Embryonic facial prominence (tissue), 1 donor: ENCODE measurements around the gene FFAR2.

Experiments used
- DNase-seq: peaks from one replicate; pipeline ENCODE4 v3.0.0-alpha.2; 2016; ENCODE audit errors: extremely low spot score

The FFAR2 gene

GRCh38 chr19:35486268-35486708, 38.2 kb downstream of the FFAR2 start:
- no peak for DNase-seq

- no peak for DNase-seq
Observed at GRCh38 chr19:35487656-35488182, 39.7 kb downstream of the FFAR2 start.

- DNase-seq, result no peak
Observed at GRCh38 chr19:35488677-35489076, 40.6 kb downstream of the FFAR2 start.

- no peak for DNase-seq
Observed at GRCh38 chr19:35490364-35490763, 42.3 kb downstream of the FFAR2 start, which contains the start of gene KRTDAP. Gene KRTDAP (minus strand): TSS chr19:35490464. CDS start chr19:35490442, 22 bp downstream.

GRCh38 chr19:35491836-35492360, 43.8 kb downstream of the FFAR2 start:
- no peak for DNase-seq

- no peak for DNase-seq
Observed at GRCh38 chr19:35493971-35494370, 45.9 kb downstream of the FFAR2 start.

GRCh38 chr19:35495107-35496064, 47.3 kb downstream of the FFAR2 start:
- no peak for DNase-seq

GRCh38 chr19:35497406-35497805, 49.3 kb downstream of the FFAR2 start:
- DNase-seq, result no peak

- DNase-seq, result no peak
Observed at GRCh38 chr19:35498220-35498619, 50.2 kb downstream of the FFAR2 start.

GRCh38 chr19:35498984-35499527, 51.0 kb downstream of the FFAR2 start:
- DNase-seq, result no peak

- no peak for DNase-seq
Observed at GRCh38 chr19:35500611-35501010, 52.6 kb downstream of the FFAR2 start.
